Measurements from ENCODE around the gene HGF. TPM values are rescaled to one million over a fixed set of nuclear protein-coding genes. Genes with fewer than 3 reads are reported as not detected.

Gene HGF
- total and polyA plus RNA-seq, 2 donors (not counting 1 experiment from before 2014, with no cell fraction given) = 0.25 TPM; not detected in 1

DNA sequence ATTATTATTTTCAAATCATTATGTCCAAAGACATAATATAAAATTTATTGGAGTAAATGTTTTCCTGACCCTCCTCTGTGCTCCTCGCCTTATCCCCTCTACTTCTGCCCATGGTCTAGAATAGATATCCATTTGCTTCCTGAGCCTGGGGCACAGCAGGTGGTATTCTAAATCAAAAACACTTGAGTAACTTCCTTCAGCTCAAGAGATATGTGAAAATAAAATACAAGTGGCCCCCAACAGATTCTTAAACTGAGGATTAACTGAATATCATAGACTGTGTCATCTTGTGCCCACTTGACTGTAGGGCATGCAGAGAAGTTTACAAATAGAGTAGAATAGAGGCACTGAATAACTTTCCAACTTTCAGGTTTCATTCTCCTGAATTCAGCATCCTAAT is 59.1 kb downstream of the HGF start:
- ATAC-seq (ENCODE audit: low read depth) = no peak
- Histone ChIP-seq H3K4me2 (replicated peaks; ENCODE audit: low read depth, low read length, poor library complexity, severe bottlenecking) (no peak overlapping the region), H3K36me3 (replicated peaks in 1 of 2; ENCODE audit: control extremely low read depth in 1 of 2, control insufficient read depth in 1 of 2, extremely low read depth in 1 of 2, insufficient read depth in 2 of 2, low read length in 1 of 2) (no peaks in the 10 kb centered on the region), H3K9me3 (ENCODE audit: control extremely low read depth in 1 of 3, control insufficient read depth in 2 of 3, insufficient read depth in 1 of 3, low read length in 2 of 3) (no peaks in the 10 kb centered on the region), H3K4me3 (ENCODE audit: control extremely low read depth in 1 of 5, extremely low read depth in 1 of 5, insufficient read depth in 1 of 5, low read depth in 2 of 5, low read length in 4 of 5) (no peak overlapping the region), H2AFZ (ENCODE audit: insufficient read depth, low read depth, low read length, poor library complexity, severe bottlenecking) (no peak overlapping the region), H3K4me1 (ENCODE audit: control insufficient read depth in 2 of 2, insufficient read depth in 2 of 2, low read length in 2 of 2) (no peaks in the 10 kb centered on the region), H3K27ac (ENCODE audit: low read length in 2 of 2) (no peak overlapping the region), H3K27me3 (replicated peaks in 1 of 4; ENCODE audit: control extremely low read depth in 1 of 4, control insufficient read depth in 3 of 4, insufficient read depth in 4 of 4, low read length in 3 of 4) (no peaks in the 10 kb centered on the region), H3K9ac (ENCODE audit: low read length) (no peak overlapping the region), H4K20me1 (ENCODE audit: control insufficient read depth, insufficient read depth, low read length, poor library complexity, severe bottlenecking) (no peaks in the 10 kb centered on the region), H3K79me2 (ENCODE audit: control insufficient read depth, insufficient read depth, low read length) (no peaks in the 10 kb centered on the region)
- H3K9me3 Mint-ChIP-seq (ENCODE audit: insufficient read depth) = no peaks in the 10 kb centered on the region
- TF ChIP-seq, protein P1, sequence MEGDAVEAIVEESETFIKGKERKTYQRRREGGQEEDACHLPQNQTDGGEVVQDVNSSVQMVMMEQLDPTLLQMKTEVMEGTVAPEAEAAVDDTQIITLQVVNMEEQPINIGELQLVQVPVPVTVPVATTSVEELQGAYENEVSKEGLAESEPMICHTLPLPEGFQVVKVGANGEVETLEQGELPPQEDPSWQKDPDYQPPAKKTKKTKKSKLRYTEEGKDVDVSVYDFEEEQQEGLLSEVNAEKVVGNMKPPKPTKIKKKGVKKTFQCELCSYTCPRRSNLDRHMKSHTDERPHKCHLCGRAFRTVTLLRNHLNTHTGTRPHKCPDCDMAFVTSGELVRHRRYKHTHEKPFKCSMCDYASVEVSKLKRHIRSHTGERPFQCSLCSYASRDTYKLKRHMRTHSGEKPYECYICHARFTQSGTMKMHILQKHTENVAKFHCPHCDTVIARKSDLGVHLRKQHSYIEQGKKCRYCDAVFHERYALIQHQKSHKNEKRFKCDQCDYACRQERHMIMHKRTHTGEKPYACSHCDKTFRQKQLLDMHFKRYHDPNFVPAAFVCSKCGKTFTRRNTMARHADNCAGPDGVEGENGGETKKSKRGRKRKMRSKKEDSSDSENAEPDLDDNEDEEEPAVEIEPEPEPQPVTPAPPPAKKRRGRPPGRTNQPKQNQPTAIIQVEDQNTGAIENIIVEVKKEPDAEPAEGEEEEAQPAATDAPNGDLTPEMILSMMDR (IDR thresholded peaks at IDR 0.05) = no peak
- no peak for TF ChIP-seq EZH2 (IDR thresholded peaks at IDR 0.05; ENCODE audit: borderline replicate concordance, insufficient read depth, low read depth, low read length, poor library complexity, severe bottlenecking)
- H3K27me3 Mint-ChIP-seq = no peaks in the 10 kb centered on the region
- ChIA-PET CTCF (no interaction called here), POLR2A (no interaction called here)
- no peak overlapping the region for H3K27ac Mint-ChIP-seq
- H3K4me1 Mint-ChIP-seq = no peaks in the 10 kb centered on the region
- intact Hi-C loops (cut with micrococcal nuclease) = no loop called here
- WGBS (ENCODE audit: insufficient coverage) = no CpG with 5 or more reads among the region's 1 CpG
- H3K4me3 Mint-ChIP-seq = no peak overlapping the region
- no peak for DNase-seq

- H4K20me1 ChIP-seq (ENCODE audit: control insufficient read depth, insufficient read depth, low read length, poor library complexity, severe bottlenecking) = no peaks in the 10 kb centered on the region
- no peak overlapping the region for H2AFZ ChIP-seq (ENCODE audit: insufficient read depth, low read depth, low read length, poor library complexity, severe bottlenecking)
- no peak for ATAC-seq (ENCODE audit: low read depth)
- ChIA-PET CTCF (no interaction called here), POLR2A (no interaction called here)
- no peaks in the 10 kb centered on the region for H3K27me3 ChIP-seq (replicated peaks in 1 of 4; ENCODE audit: control extremely low read depth in 1 of 4, control insufficient read depth in 3 of 4, insufficient read depth in 4 of 4, low read length in 3 of 4)
- H3K36me3 ChIP-seq (replicated peaks in 1 of 2; ENCODE audit: control extremely low read depth in 1 of 2, control insufficient read depth in 1 of 2, extremely low read depth in 1 of 2, insufficient read depth in 2 of 2, low read length in 1 of 2) = no peaks in the 10 kb centered on the region
- no peaks in the 10 kb centered on the region for H3K4me1 Mint-ChIP-seq
- H3K27ac Mint-ChIP-seq = no peak overlapping the region
- WGBS (ENCODE audit: insufficient coverage) = no CpG with 5 or more reads among the region's 5 CpGs
- H3K4me3 ChIP-seq (ENCODE audit: control extremely low read depth in 1 of 5, extremely low read depth in 1 of 5, insufficient read depth in 1 of 5, low read depth in 2 of 5, low read length in 4 of 5) = no peak overlapping the region
- intact Hi-C loops (cut with micrococcal nuclease) = no loop called here
- H3K27ac ChIP-seq (ENCODE audit: low read length in 2 of 2) = no peak overlapping the region
- no peak for DNase-seq
- TF ChIP-seq, protein P1 (IDR thresholded peaks at IDR 0.05) = no peak
- no peak for TF ChIP-seq EZH2 (IDR thresholded peaks at IDR 0.05; ENCODE audit: borderline replicate concordance, insufficient read depth, low read depth, low read length, poor library complexity, severe bottlenecking)
- no peak overlapping the region for H3K4me2 ChIP-seq (replicated peaks; ENCODE audit: low read depth, low read length, poor library complexity, severe bottlenecking)
- no peaks in the 10 kb centered on the region for H3K9me3 Mint-ChIP-seq (ENCODE audit: insufficient read depth)
- H3K9me3 ChIP-seq (ENCODE audit: control extremely low read depth in 1 of 3, control insufficient read depth in 2 of 3, insufficient read depth in 1 of 3, low read length in 2 of 3) = no peaks in the 10 kb centered on the region
- H3K4me3 Mint-ChIP-seq = no peak overlapping the region
- no peaks in the 10 kb centered on the region for H3K79me2 ChIP-seq (ENCODE audit: control insufficient read depth, insufficient read depth, low read length)
- H3K4me1 ChIP-seq (ENCODE audit: control insufficient read depth in 2 of 2, insufficient read depth in 2 of 2, low read length in 2 of 2) = no peaks in the 10 kb centered on the region
- no peak overlapping the region for H3K9ac ChIP-seq (ENCODE audit: low read length)
- H3K27me3 Mint-ChIP-seq = no peaks in the 10 kb centered on the region
These were observed 60.0 kb downstream of the HGF start for GRCh38 chr7:81709836-81710235.

All from B cell (primary cell).